GM18868 (cell line): ENCODE data around the gene CERK.

ENCODE experiments used
- ATAC-seq: cut with Tn5 transposase; IDR thresholded peaks from one replicate; pipeline ENCODE4 v1.9.1; 2021; ENCODE audit warnings: mild to moderate bottlenecking, moderate library complexity; ENCODE audit not compliant: unreplicated experiment

The CERK gene

GRCh38 chr22:46703171-46703995 is 34.7 kb downstream of the CERK start:
- ATAC-seq, result no peak

DNA sequence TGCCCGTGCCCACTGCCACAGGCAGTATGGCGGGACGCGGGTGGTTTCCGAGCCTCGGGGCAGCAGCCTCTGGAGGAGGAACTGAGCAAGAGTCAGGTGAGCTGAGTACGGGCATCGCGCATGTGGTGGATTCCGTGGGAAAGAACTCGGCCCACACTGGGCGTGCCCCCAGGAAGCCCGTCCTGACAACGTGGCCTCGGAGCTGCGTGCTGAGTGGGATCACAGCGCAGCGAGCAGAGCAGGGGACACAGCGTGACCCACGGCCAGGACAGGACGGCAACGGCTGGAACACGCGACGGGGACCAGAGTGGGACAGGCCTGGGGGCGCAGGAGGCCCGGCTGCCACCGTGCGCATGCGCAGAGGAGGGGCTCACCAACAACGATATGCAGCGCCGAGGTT is 36.8 kb downstream of the CERK start:
- ATAC-seq, result no peak

GRCh38 chr22:46699091-46699490 is 39.0 kb downstream of the CERK start:
- no peak for ATAC-seq

DNA sequence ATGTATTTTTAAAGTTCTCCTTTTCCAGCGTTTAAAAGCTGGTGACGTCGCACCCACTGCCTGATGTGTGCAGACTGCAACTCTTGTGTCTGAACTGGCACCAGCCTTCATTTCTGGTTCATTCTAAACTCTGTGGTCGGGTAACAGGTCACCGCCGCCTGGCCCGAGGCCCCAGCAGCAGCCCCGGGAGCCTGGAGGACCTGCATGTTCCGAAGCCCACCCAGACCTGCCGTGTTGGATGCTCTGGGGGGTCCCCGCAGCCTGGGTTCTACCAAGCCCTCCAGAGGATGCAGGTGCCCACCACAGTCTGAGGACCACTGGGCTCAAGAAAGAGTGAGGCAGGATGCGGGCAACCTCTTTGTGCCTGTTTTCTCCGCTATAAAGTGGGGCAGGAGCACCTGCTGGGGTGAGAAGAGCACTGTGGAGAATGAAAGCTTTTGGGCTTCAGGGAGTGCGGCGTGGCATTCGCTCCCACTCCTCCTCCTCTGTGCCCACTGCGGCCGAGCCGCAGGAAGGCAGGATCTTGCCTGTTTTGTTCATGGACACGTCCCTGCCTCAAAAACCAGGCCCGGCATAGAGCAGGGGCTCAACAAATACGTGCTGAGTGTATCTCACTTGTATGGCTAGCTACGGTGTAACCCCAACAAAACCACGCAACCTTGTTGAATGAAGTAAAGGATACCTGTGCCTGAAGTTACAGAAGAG is 40.1 kb downstream of the CERK start:
- no peak for ATAC-seq

- ATAC-seq, result no peak
Measured at GRCh38 chr22:46696614-46697013, 41.4 kb downstream of the CERK start.

GRCh38 chr22:46696229-46696518 is 41.9 kb downstream of the CERK start:
- no peak for ATAC-seq

DNA sequence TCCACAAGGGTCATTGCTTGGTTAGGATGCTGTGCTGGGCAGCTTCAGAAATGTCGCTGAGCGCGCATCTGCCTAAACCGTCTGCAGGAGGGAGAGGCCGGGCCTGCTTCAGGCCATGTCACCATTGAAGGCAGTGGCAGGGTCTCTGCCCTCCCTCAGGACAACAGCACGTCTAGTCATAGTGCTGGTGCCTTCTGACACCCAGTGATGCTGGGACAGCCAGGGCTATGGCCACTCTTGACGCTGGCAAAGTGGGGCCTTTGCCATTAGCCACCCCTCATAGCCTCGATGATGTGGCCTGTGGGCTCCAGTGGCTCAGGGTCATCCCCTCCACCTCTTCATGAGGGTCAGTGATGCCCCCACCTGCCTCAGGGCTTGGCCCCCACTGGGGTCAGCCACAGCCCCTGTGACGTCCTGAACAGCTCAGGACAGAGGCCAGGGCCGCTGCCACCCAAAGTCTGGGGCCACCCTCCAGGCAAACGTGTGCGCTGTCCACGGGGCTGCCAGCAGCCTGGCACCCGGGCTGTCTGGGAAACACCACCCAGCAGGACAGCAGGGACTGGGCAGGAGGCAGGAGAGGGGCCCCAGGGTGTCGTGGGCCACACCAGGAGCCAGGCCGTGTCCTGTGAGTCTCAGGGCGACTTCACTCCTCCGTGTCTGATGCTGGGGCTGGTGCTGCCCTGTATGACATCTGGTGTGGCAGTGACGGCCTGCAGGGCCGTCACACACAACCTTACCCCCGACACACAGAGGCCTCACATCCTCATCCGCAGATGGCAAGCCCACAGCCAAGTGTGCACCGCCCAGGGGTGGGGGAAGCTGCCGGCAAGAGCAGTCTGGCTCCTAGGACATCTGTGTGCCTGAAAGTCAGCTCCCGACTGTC is 42.5 kb downstream of the CERK start:
- ATAC-seq, result no peak

DNA sequence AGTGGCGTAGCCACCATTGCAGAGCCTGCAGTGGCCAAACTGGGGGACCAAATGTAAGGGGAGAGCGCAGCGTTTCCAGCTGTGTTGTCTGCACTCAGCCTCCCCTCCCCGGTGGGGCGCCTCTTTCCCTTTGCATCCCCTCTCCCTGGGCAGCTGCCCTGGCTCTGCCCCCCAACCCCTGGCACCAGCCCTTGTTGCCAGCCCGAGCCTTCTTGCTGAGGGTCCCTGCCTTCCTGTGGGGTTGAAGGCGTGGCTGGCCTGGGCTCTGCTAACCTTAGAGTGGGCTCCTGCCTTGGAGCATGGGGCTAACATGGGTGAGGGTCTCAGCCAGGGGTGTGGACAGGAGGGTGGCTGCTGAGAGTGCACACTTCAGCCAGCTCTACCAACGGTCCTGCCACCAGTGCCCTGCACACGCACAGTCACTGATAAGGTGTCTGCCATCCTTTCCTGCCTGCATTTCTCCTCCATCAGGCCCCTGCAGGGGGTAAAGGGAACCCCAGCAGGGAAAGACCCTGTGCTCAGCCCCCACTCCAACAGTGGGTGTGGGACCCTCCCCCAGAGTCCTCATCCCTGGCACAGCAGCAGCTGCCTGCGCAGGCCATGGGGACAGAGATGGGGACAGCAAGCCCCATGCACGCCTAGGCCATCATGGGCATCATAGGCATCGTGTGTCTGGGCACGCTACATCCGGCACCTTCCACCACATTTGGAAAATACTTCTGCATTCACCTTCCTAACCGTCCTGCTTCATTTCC is 43.5 kb downstream of the CERK start:
- ATAC-seq, result no peak

DNA sequence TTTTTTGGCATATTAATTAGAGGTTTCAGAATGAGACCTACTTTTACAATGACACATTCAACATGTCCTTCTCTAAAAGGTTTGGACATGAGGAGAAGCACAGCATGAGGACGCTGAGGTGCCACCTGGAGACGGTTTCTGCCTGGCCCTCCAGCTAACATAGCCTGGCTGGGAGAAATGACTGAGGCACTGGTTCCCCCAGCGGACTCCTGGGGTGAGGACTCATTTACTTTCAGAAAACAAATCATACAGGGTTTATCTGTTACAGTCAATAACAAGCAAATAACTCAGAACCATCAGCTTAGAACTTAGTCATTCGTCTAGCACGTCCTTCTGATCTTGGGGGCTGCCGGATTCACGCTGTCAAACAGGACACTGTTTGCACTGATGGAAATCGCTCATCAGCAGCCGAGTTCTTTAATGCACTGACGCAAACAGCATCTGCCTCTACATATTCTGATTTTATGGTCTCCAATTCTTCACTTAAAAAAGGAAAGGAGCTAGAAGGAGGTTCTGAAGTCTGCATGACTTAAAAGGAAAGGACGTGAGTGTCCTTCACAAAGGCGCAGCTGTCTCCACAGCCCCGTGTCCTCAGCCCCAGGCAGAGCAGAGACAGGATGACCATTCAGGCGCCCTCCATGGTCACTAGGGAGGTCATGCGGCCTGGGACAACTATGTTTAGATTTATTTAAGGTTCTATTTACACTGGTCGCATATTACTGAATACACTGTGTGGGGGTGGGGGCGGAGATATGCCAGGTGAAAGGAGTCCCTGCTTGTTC is 44.2 kb downstream of the CERK start:
- ATAC-seq, result no peak

DNA sequence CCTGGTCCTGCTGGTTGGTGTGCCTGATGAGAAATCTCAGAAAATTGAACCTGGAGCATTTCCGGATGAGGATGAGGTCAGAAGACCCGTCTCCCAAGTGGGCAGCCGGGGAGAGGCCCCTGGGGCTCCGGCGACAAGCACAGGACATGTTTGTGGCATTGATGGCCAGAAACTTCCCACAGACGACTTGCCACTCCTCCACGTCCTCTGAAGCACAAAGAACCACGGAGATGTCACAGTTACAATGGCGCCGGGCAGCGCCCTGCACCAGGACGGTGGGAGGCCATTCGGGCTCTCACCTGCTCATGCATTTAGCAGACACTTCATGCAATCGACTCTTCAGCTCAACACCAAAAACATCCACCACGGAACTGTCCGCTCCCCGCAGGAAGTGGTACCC is 46.5 kb downstream of the CERK start:
- no peak for ATAC-seq

GRCh38 chr22:46690146-46690545 is 47.9 kb downstream of the CERK start:
- no peak for ATAC-seq

GRCh38 chr22:46688949-46689348 is 49.1 kb downstream of the CERK start:
- no peak for ATAC-seq

GRCh38 chr22:46687460-46687859 is 50.6 kb downstream of the CERK start:
- no peak for ATAC-seq

DNA sequence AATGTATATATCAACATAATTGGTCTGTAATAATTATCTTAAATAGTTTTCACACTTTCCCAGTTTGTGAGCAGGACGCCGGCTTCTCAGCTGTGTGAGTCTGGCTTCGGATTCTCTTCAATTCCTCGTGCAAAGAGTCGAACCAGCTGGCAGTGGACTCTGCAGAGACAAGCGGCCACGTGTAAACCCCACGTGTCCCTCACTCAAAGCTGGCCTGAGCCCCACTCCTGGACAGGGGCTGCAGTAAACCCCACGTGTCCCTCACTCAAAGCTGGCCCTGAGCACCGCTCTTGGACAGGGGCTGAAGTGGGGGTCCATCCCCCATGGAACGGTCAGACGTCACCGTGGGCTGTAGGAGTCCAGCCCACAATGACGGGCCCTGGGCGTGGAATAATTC is 51.0 kb downstream of the CERK start:
- no peak for ATAC-seq

GRCh38 chr22:46686221-46687047 is 51.6 kb downstream of the CERK start:
- ATAC-seq, result no peak

GRCh38 chr22:46684706-46685105 is 53.3 kb downstream of the CERK start:
- ATAC-seq, result peak; percentile 57

- no peak for ATAC-seq
Measured at GRCh38 chr22:46682011-46682731, 55.9 kb downstream of the CERK start.

DNA sequence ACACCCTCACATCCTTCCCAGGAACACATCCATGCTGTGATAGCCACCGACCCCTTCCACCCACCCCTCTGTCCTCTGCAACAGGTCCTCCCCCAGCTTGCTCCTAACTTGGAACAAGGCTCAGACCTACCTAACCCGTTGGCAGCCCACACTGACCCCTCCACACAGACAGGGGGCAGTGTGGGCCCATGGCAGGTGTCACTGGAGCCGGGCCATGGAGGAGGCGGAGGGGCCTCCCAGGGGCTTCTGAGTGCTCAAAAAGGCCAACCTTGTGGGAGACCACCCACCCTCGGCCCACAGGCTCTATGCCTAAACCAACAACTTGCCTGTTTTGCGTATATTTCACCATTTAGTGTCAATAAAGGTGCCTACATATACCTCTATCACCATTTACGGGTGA is 57.0 kb downstream of the CERK start:
- no peak for ATAC-seq
